Gastrocnemius medialis (tissue), 4 donors: ENCODE measurements around the gene ABHD17B. TPM values are rescaled to one million over a fixed set of nuclear protein-coding genes. Genes with fewer than 3 reads are reported as not detected.

Experiments
- ATAC-seq, 2 donors: fragments of 150-250 bp; one replicate each; pipeline ENCODE4 v1.9.1; 2016
- DNase-seq, 2 donors: peaks; one replicate each; pipeline ENCODE4 v3.0.0-alpha.2; 2019
- H3K27ac ChIP-seq, 4 donors: fragments of 200-600 bp; sonication (generic); 1 replicate in 1 of 4; 2 replicates in 3 of 4; pipeline ENCODE4 v1.5.1; 2016 to 2018; ENCODE audit warnings: mild to moderate bottlenecking in 2 of 4, moderate library complexity in 1 of 4
- H3K27me3 ChIP-seq, 3 donors: fragments of 200-600 bp; sonication (generic) in 2 of 3; 1 replicate in 1 of 3; 2 replicates in 2 of 3; pipeline versions ENCODE4 v1.5.1 to v1.6.0; 2016 to 2019; ENCODE audit warnings: mild to moderate bottlenecking in 1 of 3, moderate library complexity in 1 of 3
- H3K36me3 ChIP-seq, 2 donors: fragments of 200-600 bp; sonication (generic) in 1 of 2; one replicate each; pipeline ENCODE4 v1.5.1; 2017 to 2018
- H3K4me1 ChIP-seq, 2 donors: fragments of 200-600 bp; sonication (generic) in 1 of 2; one replicate each; pipeline ENCODE4 v1.5.1; 2016 to 2017; ENCODE audit warnings: mild to moderate bottlenecking in 2 of 2
- H3K4me3 ChIP-seq, 4 donors: fragments of 200-600 bp; sonication (generic) in 3 of 4; 1 replicate in 1 of 4; 2 replicates in 3 of 4; pipeline ENCODE4 v1.5.1; 2016 to 2019; ENCODE audit warnings: mild to moderate bottlenecking in 2 of 4
- H3K9me3 ChIP-seq, 3 donors: fragments of 200-600 bp; sonication (generic) in 2 of 3; 1 replicate in 1 of 3; 2 replicates in 2 of 3; pipeline ENCODE4 v1.5.1; 2016 to 2019
- CTCF ChIP-seq, 5 experiments: fragments of 450-650 bp in 3 of 5; fragments of 200-600 bp in 2 of 5; sonication (generic) in 2 of 5; IDR thresholded peaks in 4 of 5; conservative IDR thresholded peaks in 1 of 5; 1 replicate in 4 of 5; 2 replicates in 1 of 5; pipeline ENCODE4 v1.5.1; 2016 to 2019; ENCODE audit warnings: antibody characterized with exemption in 5 of 5, mild to moderate bottlenecking in 3 of 5, moderate library complexity in 3 of 5
- POLR2A ChIP-seq, 2 donors: fragments of 450-650 bp; IDR thresholded peaks; one replicate each; pipeline ENCODE4 v1.6.1; 2017; ENCODE audit warnings: antibody characterized with exemption in 2 of 2, mild to moderate bottlenecking in 2 of 2, moderate library complexity in 2 of 2
- in situ Hi-C, 4 donors: fragments of 200-750 bp; cut with MboI; loops; one replicate each; pipeline versions ENCODE4 v1.15.0 to v1.8.0; 2017; ENCODE audit warnings: low sequenced_read_pairs in 4 of 4
- intact Hi-C: fragments of 100-400 bp; cut with DNase I; formaldehyde crosslinking; loops from one replicate; pipeline ENCODE4 v1.15.1; 2023; ENCODE audit warnings: low total_unique reads
- total RNA-seq, 4 donors: library from RNA; depleted of rRNA; stranded (reverse); fragments of >200 nt; gene quantifications; one replicate each; pipeline versions ENCODE4 v1.1.0 to v1.2.3, GENCODE V29; 2016

Gene ABHD17B
- total RNA-seq, 4 donors from 2014 or later = 20.7 to 35.0 (median 27.0) TPM

- Histone ChIP-seq H3K4me3 (no peak overlapping the region), H3K36me3 (no peaks in the 10 kb centered on the region), H3K27ac (peak overlapping the region; percentile 30 to 81 (median 60)), H3K4me1 (peaks cover 11 to 53% of the 10 kb centered on the region in 2 donors), H3K9me3 (no peaks in the 10 kb centered on the region), H3K27me3 (no peaks in the 10 kb centered on the region)
- TF ChIP-seq POLR2A (IDR thresholded peaks at IDR 0.05) (no peak), CTCF (IDR thresholded peaks at IDR 0.05 in 4 of 5, conservative IDR thresholded peaks at IDR 0.05 in 1 of 5) (no peak)
- intact Hi-C loops (loop anchor here (2.0 to 5.0 kb wide), 2 partner anchors 31 to 40 kb away; partner anchors contain the start of genes ABHD17B and C9orf85), in situ Hi-C loops (no loop called here)
- peak; percentile 86 to 91 for ATAC-seq
- DNase-seq = no peak
Observed at GRCh38 chr9:71941998-71942567, 31.1 kb upstream of the ABHD17B start.

DNA sequence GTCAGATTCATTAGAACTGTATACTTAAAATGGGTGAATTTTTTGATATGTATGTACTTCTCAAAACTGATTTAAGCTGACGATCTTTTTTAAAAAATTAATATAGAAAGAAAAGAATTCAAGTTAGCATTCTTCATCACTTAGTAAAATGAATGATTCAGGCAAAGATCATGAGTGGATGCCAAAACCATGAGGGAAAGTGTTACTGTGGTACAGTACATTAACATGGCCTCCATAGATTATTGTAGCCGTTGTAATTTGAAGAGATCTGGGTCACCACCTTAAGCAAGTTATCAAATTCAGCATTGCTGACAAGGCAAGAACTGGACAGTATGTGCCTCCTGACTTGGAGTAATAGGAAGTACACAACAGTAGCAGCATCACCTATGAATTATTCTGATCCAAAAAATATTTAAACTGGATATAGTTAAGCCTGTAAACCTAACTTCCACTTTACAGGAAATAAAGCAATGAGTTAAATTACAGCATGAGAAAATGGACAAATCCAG, 30.1 kb upstream of the ABHD17B start:
- in situ Hi-C loops (no loop called here), intact Hi-C loops (loop anchor here (5.0 kb wide), 1 partner anchor 41 kb away; no protein-coding TSS in a partner anchor)
- ATAC-seq = peak in 1 of 2 donors; percentile 41
- no peaks in the 10 kb centered on the region for H3K27me3 ChIP-seq
- peaks cover 11 to 56% of the 10 kb centered on the region in 2 donors for H3K4me1 ChIP-seq
- DNase-seq = no peak
- peak overlapping the region in 2 of 4 donors; percentile 70 to 81 for H3K27ac ChIP-seq
- TF ChIP-seq POLR2A (IDR thresholded peaks at IDR 0.05) (no peak), CTCF (IDR thresholded peaks at IDR 0.05 in 4 of 5, conservative IDR thresholded peaks at IDR 0.05 in 1 of 5) (no peak)
- no peaks in the 10 kb centered on the region for H3K9me3 ChIP-seq
- no peak overlapping the region for H3K4me3 ChIP-seq
- no peaks in the 10 kb centered on the region for H3K36me3 ChIP-seq

- Histone ChIP-seq H3K27ac (no peak overlapping the region), H3K4me3 (no peak overlapping the region), H3K9me3 (no peaks in the 10 kb centered on the region), H3K4me1 (peaks cover 11 to 39% of the 10 kb centered on the region in 2 donors), H3K27me3 (no peaks in the 10 kb centered on the region), H3K36me3 (no peaks in the 10 kb centered on the region)
- ATAC-seq = no peak
- TF ChIP-seq CTCF (IDR thresholded peaks at IDR 0.05 in 4 of 5, conservative IDR thresholded peaks at IDR 0.05 in 1 of 5) (no peak), POLR2A (IDR thresholded peaks at IDR 0.05) (no peak)
- in situ Hi-C loops = no loop called here
- no peak for DNase-seq
- intact Hi-C loops = no loop called here
Observed at GRCh38 chr9:71937898-71938297, 26.9 kb upstream of the ABHD17B start.

GRCh38 chr9:71937070-71937625, 26.2 kb upstream of the ABHD17B start:
- H3K4me1 ChIP-seq = peaks cover 7 to 33% of the 10 kb centered on the region in 2 donors
- no peaks in the 10 kb centered on the region for H3K9me3 ChIP-seq
- H3K27me3 ChIP-seq = no peaks in the 10 kb centered on the region
- H3K36me3 ChIP-seq = no peaks in the 10 kb centered on the region
- intact Hi-C loops = no loop called here
- ATAC-seq (no peak), DNase-seq (no peak)
- in situ Hi-C loops = no loop called here
- H3K4me3 ChIP-seq = no peak overlapping the region
- TF ChIP-seq POLR2A (IDR thresholded peaks at IDR 0.05) = no peak
- TF ChIP-seq CTCF (IDR thresholded peaks at IDR 0.05 in 4 of 5, conservative IDR thresholded peaks at IDR 0.05 in 1 of 5) = no peak
- no peak overlapping the region for H3K27ac ChIP-seq
